Endothelial cell of umbilical vein (primary cell): ENCODE results near the gene PSAPL1. TPM values are rescaled to one million over a fixed set of nuclear protein-coding genes. Genes with fewer than 3 reads are reported as not detected.

Source experiments
- BruUV-seq: library from RNA; stranded (reverse); fragments of 400-500 nt; replicated peaks from 2 replicates; lab custom pipeline; 2021; lab: Mats Ljungman, UMichigan
- CTCF ChIA-PET: fragments of 300-600, 350-600 bp; sonication (Branson Sonifier 250); formaldehyde crosslinking; loops from one replicate; lab custom pipeline; 2021; ENCODE audit warnings: antibody characterized with exemption, inconsistent platforms; lab: Charles Lee
- POLR2A ChIA-PET: fragments of 300-600, 350-600 bp; sonication (Branson Sonifier 250); formaldehyde crosslinking; loops from one replicate; lab custom pipeline; 2021; ENCODE audit warnings: antibody characterized with exemption, inconsistent platforms; lab: Charles Lee
- DNase-seq: peaks from one replicate; pipeline ENCODE4 v3.0.0-alpha.2; 2011; ENCODE audit warnings: low read depth, low spot score
- FAIRE-seq: peaks from 2 replicates; lab custom pipeline; 2011; peaks lifted over from hg19 to GRCh38; lab: Jason Lieb, UNC
- H2AFZ ChIP-seq: 2 replicates; pipeline ENCODE4 v1.6.0; 2012; ENCODE audit warnings: low read depth, low read length, control low read depth, inconsistent platforms
- H3K27ac ChIP-seq: 2 replicates; pipeline ENCODE4 v1.5.1; 2011; ENCODE audit warnings: low read depth, mild to moderate bottlenecking, control low read depth, low read length, moderate library complexity; ENCODE audit not compliant: insufficient read depth
- H3K27me3 ChIP-seq, 2 experiments: 2 replicates each; pipeline versions ENCODE4 v1.6.0 to v1.6.1; 2011; ENCODE audit warnings: low read length in 2 of 2, mixed read lengths in 1 of 2; ENCODE audit not compliant: control insufficient read depth in 2 of 2, insufficient read depth in 2 of 2
- H3K36me3 ChIP-seq, 2 experiments: 2 replicates in 1 of 2; 3 replicates in 1 of 2; pipeline ENCODE4 v1.5.1; 2011; ENCODE audit warnings: low read length in 2 of 2, mild to moderate bottlenecking in 1 of 2, moderate library complexity in 1 of 2; ENCODE audit not compliant: control insufficient read depth in 2 of 2, insufficient read depth in 2 of 2; ENCODE audit errors: extremely low read depth in 1 of 2
- H3K4me1 ChIP-seq: 3 replicates; pipeline ENCODE4 v1.5.1; 2011; ENCODE audit warnings: mild to moderate bottlenecking, low read length; ENCODE audit not compliant: control insufficient read depth, insufficient read depth; ENCODE audit errors: extremely low read depth
- H3K4me2 ChIP-seq: 2 replicates; pipeline ENCODE4 v1.6.1; 2011; ENCODE audit warnings: low read length, control low read depth, mixed read lengths; ENCODE audit not compliant: insufficient read depth
- H3K4me3 ChIP-seq, 3 experiments: fragments of 200-600 bp in 1 of 3; sonication (generic), shearing (Covaris generic) in 1 of 3; replicated peaks in 1 of 3; 2 replicates each; pipeline ENCODE4 v1.5.1; 2011 to 2016; ENCODE audit warnings: control low read depth in 3 of 3, low read length in 3 of 3, mild to moderate bottlenecking in 2 of 3, inconsistent platforms in 1 of 3, low read depth in 1 of 3, moderate library complexity in 1 of 3; ENCODE audit not compliant: insufficient read depth in 1 of 3
- H3K79me2 ChIP-seq: 2 replicates; pipeline ENCODE4 v1.6.0; 2012; ENCODE audit warnings: low read length, inconsistent platforms; ENCODE audit not compliant: control insufficient read depth, insufficient read depth
- H3K9ac ChIP-seq: replicated peaks from 2 replicates; pipeline ENCODE3; 2011; ENCODE audit warnings: low read length, control low read depth; ENCODE audit not compliant: insufficient read depth; ENCODE audit errors: extremely low read depth
- H3K9me1 ChIP-seq: replicated peaks from 3 replicates; pipeline ENCODE4 v1.6.0; 2011; ENCODE audit warnings: mild to moderate bottlenecking, low read length; ENCODE audit not compliant: control insufficient read depth, insufficient read depth; ENCODE audit errors: extremely low read depth
- H3K9me3 ChIP-seq: replicated peaks from 2 replicates; pipeline ENCODE4 v1.5.1; 2012; ENCODE audit warnings: low read length, inconsistent platforms; ENCODE audit not compliant: control insufficient read depth, insufficient read depth
- H4K20me1 ChIP-seq: replicated peaks from 2 replicates; pipeline ENCODE3; 2011; ENCODE audit warnings: mild to moderate bottlenecking, low read length; ENCODE audit not compliant: control insufficient read depth, insufficient read depth; ENCODE audit errors: extremely low read depth
- EZH2 ChIP-seq: IDR thresholded peaks from 2 replicates; pipeline ENCODE4 v1.6.1; 2012; ENCODE audit warnings: borderline replicate concordance, low read depth, mild to moderate bottlenecking, moderate library complexity, low read length, inconsistent platforms; ENCODE audit not compliant: severe bottlenecking
- FOS ChIP-seq: IDR thresholded peaks from 2 replicates; pipeline ENCODE4 v1.6.1; 2011; ENCODE audit warnings: mild to moderate bottlenecking, low read length, moderate library complexity, borderline replicate concordance; ENCODE audit not compliant: insufficient read depth
- GATA2 ChIP-seq: IDR thresholded peaks from 2 replicates; pipeline ENCODE4 v1.7.0; 2011; ENCODE audit warnings: low read depth, mild to moderate bottlenecking, moderate library complexity, mixed read lengths, low read length; ENCODE audit not compliant: insufficient read length, insufficient read depth
- JUN ChIP-seq: IDR thresholded peaks from 2 replicates; pipeline ENCODE4 v1.6.1; 2011; ENCODE audit warnings: borderline replicate concordance, low read depth; ENCODE audit not compliant: insufficient read length, insufficient read depth
- MYC ChIP-seq: IDR thresholded peaks from one replicate; pipeline ENCODE4 v1.6.1; 2011; ENCODE audit warnings: mild to moderate bottlenecking, low read depth, low read length
- POLR2A ChIP-seq: IDR thresholded peaks from 2 replicates; pipeline ENCODE4 v1.6.1; 2012; ENCODE audit warnings: low read depth, mild to moderate bottlenecking, control low read depth, low read length
- POLR2AphosphoS5 ChIP-seq: IDR thresholded peaks from 2 replicates; pipeline ENCODE4 v1.6.1; 2012; ENCODE audit warnings: low read depth, mild to moderate bottlenecking, control low read depth, low read length, moderate library complexity; ENCODE audit not compliant: insufficient read depth
- dilution Hi-C: fragments of 300-500 bp; cut with MboI; formaldehyde crosslinking; loops from one replicate; pipeline ENCODE4 v1.15.0; 2019; ENCODE audit warnings: low sequenced_read_pairs; ENCODE audit not compliant: extremely low pct_ligation_motif_present
- intact Hi-C: fragments of 100-400 bp; cut with micrococcal nuclease; formaldehyde crosslinking; loops from one replicate; pipeline ENCODE4 v1.10.0; 2022
- polyA plus RNA-seq, 4 experiments: library from polyadenylated mRNA; depleted of rRNA in 3 of 4; stranded (reverse) in 3 of 4; unstranded in 1 of 4; fragments of >200 nt; gene quantifications; 2 replicates each; pipeline versions ENCODE4 v1.2.1 to v1.2.3, GENCODE V29; 2011 to 2012; ENCODE audit warnings: missing spikeins in 1 of 4
- total RNA-seq: library from RNA; stranded (reverse); gene quantifications from 2 replicates; pipeline ENCODE4 v1.2.3, GENCODE V29; 2021
- TF ChIP-seq, protein P1 (sequence below): IDR thresholded peaks from 2 replicates; pipeline ENCODE4 v1.6.1; 2011; ENCODE audit not compliant: insufficient read depth, insufficient read length
- TF ChIP-seq, protein P2 (sequence below), 2 donors: IDR thresholded peaks; 1 replicate in 1 of 2; 2 replicates in 1 of 2; pipeline ENCODE4 v1.5.1; 2011; ENCODE audit warnings: low read length in 2 of 2, mild to moderate bottlenecking in 2 of 2, moderate library complexity in 2 of 2, control low read depth in 1 of 2, inconsistent platforms in 1 of 2, low read depth in 1 of 2; ENCODE audit not compliant: insufficient read depth in 1 of 2; ENCODE audit errors: extremely low read depth in 1 of 2

The PSAPL1 gene
- total and polyA plus RNA-seq, 2 donors (not counting 3 experiments of a cell fraction or from before 2014, with no cell fraction given) = not detected

DNA sequence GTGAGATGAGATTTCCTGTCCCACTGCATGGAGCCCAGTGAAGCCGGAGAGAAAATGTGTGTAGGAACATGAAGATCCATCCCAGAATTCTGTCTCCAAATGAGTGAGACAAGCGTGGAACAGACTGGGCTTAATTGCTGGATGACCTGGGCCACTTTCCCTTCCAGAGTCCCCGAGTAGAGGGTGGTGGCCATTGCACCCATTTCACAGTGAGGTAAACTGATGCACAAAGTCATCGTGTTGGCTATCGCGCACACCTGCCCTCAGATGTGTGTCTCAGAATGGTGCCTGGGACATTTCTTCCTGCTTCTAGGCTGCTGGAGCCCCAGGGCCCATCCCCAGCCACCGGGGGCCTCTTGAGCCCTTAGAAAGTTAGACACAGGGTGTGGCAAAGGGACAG lies 43.0 kb upstream of the PSAPL1 start:
- CTCF ChIA-PET = no interaction called here
- Histone ChIP-seq H3K27me3 (no peaks in the 10 kb centered on the region), H3K27ac (no peak overlapping the region), H3K9ac (no peak overlapping the region), H3K36me3 (no peaks in the 10 kb centered on the region), H4K20me1 (no peaks in the 10 kb centered on the region), H3K4me1 (no peaks in the 10 kb centered on the region), H3K4me3 (no peak overlapping the region), H3K4me2 (no peak overlapping the region), H2AFZ (no peak overlapping the region), H3K9me3 (no peaks in the 10 kb centered on the region), H3K9me1 (no peaks in the 10 kb centered on the region), H3K79me2 (no peaks in the 10 kb centered on the region)
- no TSS peak for BruUV-seq
- FAIRE-seq (no peak), DNase-seq (no peak)
- intact Hi-C loops (no loop called here), dilution Hi-C loops (no loop called here)
- no peak for TF ChIP-seq POLR2AphosphoS5
- TF ChIP-seq, protein P1, sequence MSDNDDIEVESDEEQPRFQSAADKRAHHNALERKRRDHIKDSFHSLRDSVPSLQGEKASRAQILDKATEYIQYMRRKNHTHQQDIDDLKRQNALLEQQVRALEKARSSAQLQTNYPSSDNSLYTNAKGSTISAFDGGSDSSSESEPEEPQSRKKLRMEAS = no peak
- no peak for TF ChIP-seq POLR2A
- TF ChIP-seq MYC = no peak
- POLR2A ChIA-PET = no interaction called here

DNA sequence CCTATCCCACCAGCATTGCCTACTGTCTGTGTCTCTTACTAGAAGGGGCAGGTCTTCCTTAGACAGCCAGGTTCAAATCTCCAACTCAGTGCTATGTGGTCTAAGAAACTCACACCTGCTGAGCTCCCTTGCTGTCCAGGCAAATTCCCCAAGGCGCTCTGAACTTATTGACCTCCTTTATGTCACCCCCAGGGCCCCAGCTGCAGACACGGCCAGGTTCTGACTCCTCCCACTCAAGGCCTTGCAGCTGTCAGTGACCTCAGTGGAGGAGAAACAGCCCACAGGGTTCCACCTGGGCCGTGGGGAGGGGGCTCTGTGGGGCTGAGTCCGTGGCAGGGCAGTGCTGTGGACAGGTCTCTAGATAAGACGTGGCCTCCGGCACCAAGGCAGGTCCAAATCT lies 42.1 kb upstream of the PSAPL1 start:
- Histone ChIP-seq H3K4me2 (no peak overlapping the region), H3K4me1 (no peaks in the 10 kb centered on the region), H4K20me1 (no peaks in the 10 kb centered on the region), H2AFZ (no peak overlapping the region), H3K79me2 (no peaks in the 10 kb centered on the region), H3K9me1 (no peaks in the 10 kb centered on the region), H3K4me3 (no peak overlapping the region), H3K9ac (no peak overlapping the region), H3K27ac (no peak overlapping the region), H3K27me3 (no peaks in the 10 kb centered on the region), H3K36me3 (no peaks in the 10 kb centered on the region), H3K9me3 (no peaks in the 10 kb centered on the region)
- dilution Hi-C loops (no loop called here), intact Hi-C loops (no loop called here)
- ChIA-PET POLR2A (no interaction called here), CTCF (no interaction called here)
- TF ChIP-seq EZH2 (no peak), MYC (no peak), POLR2AphosphoS5 (no peak), JUN (no peak), FOS (no peak), POLR2A (no peak), GATA2 (no peak)
- TF ChIP-seq, protein P1 = no peak
- TF ChIP-seq, protein P2, sequence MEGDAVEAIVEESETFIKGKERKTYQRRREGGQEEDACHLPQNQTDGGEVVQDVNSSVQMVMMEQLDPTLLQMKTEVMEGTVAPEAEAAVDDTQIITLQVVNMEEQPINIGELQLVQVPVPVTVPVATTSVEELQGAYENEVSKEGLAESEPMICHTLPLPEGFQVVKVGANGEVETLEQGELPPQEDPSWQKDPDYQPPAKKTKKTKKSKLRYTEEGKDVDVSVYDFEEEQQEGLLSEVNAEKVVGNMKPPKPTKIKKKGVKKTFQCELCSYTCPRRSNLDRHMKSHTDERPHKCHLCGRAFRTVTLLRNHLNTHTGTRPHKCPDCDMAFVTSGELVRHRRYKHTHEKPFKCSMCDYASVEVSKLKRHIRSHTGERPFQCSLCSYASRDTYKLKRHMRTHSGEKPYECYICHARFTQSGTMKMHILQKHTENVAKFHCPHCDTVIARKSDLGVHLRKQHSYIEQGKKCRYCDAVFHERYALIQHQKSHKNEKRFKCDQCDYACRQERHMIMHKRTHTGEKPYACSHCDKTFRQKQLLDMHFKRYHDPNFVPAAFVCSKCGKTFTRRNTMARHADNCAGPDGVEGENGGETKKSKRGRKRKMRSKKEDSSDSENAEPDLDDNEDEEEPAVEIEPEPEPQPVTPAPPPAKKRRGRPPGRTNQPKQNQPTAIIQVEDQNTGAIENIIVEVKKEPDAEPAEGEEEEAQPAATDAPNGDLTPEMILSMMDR (IDR thresholded peaks at IDR 0.05; ENCODE audit: extremely low read depth in 1 of 2, insufficient read depth in 1 of 2, low read depth in 1 of 2, low read length in 2 of 2) = no peak
- DNase-seq (no peak), FAIRE-seq (no peak)
- BruUV-seq = no TSS peak
